ENCODE results near the gene ZSCAN1. TPM values are rescaled to one million over a fixed set of nuclear protein-coding genes. Genes with fewer than 3 reads are reported as not detected.

The ZSCAN1 gene
- total and polyA plus RNA-seq, 2 donors from 2014 or later: 0.98 to 2.8 TPM

DNA sequence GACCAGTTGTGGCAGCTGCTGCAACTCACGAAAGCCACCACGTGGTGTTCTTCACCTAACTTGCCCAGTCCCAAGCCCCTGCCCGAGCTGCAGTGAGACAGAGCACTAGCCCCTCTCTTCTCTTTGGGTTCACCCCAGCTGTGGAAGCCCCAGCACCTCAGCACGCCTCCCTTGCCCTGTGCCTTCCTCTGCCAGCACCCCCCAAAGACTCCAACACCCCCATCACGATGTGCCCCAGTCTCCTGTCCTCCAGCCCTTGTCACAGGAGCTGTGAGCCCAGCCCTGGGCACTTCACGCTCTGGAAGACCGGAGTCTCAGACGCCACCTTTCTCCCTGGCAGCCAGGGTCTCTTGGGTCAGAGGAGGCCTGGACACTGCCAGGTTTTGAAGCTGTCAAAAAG, 23.0 kb downstream of the ZSCAN1 start:
- Histone ChIP-seq H3K27ac (ENCODE audit: low read depth in 2 of 2, low read length in 2 of 2) (no peak overlapping the region), H3K4me1 (ENCODE audit: control insufficient read depth in 2 of 3, insufficient read depth in 2 of 3, low read depth in 1 of 3, low read length in 3 of 3) (peaks cover 0 to 16% (median 0%) of the 10 kb centered on the region in 3 donors), H3K9ac (ENCODE audit: low read length in 3 of 3) (no peak overlapping the region), H3K27me3 (ENCODE audit: control insufficient read depth, insufficient read depth, low read length) (no peaks in the 10 kb centered on the region), H3K36me3 (ENCODE audit: control insufficient read depth in 2 of 3, insufficient read depth in 3 of 3, low read length in 3 of 3) (no peaks in the 10 kb centered on the region), H3K4me3 (ENCODE audit: low read length in 3 of 3) (no peak overlapping the region), H3K9me3 (ENCODE audit: control insufficient read depth in 2 of 3, insufficient read depth in 1 of 3, low read length in 3 of 3) (peaks cover 0 to 9% (median 0%) of the 10 kb centered on the region in 3 donors)
- peak in 1 of 5 donors; percentile 39 for DNase-seq
- intact Hi-C loops (cut with DNase I): no loop called here
- FAIRE-seq: no peak
- TF ChIP-seq, protein P1, sequence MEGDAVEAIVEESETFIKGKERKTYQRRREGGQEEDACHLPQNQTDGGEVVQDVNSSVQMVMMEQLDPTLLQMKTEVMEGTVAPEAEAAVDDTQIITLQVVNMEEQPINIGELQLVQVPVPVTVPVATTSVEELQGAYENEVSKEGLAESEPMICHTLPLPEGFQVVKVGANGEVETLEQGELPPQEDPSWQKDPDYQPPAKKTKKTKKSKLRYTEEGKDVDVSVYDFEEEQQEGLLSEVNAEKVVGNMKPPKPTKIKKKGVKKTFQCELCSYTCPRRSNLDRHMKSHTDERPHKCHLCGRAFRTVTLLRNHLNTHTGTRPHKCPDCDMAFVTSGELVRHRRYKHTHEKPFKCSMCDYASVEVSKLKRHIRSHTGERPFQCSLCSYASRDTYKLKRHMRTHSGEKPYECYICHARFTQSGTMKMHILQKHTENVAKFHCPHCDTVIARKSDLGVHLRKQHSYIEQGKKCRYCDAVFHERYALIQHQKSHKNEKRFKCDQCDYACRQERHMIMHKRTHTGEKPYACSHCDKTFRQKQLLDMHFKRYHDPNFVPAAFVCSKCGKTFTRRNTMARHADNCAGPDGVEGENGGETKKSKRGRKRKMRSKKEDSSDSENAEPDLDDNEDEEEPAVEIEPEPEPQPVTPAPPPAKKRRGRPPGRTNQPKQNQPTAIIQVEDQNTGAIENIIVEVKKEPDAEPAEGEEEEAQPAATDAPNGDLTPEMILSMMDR (IDR thresholded peaks at IDR 0.05; ENCODE audit: borderline replicate concordance, extremely low read depth, insufficient read depth): no peak

DNA sequence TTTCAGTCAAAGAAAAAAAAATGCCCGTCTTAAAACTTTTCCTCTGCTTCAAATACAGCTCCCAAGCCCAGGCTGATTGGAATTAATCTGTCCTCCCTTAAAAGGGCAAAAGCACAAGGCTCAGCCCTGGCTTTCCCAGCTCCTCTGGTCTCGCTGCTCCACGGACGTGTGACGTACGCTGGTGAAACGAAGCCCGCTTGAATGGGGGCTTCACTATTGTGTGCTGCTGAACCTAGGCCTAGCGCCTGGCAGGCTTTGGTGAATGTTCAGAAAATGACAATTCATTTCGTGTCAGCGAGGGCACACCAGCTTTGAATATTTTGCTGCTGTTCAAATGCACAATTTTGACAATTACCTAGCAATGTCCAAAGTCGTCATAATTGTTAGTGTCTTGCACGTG, 24.6 kb downstream of the ZSCAN1 start:
- H3K4me3 ChIP-seq (ENCODE audit: low read length in 3 of 3): peak overlapping the region; percentile 49 to 82 (median 59)
- peaks cover 0 to 4% (median 0%) of the 10 kb centered on the region in 3 donors for H3K36me3 ChIP-seq (ENCODE audit: control insufficient read depth in 2 of 3, insufficient read depth in 3 of 3, low read length in 3 of 3)
- DNase-seq: peak in 1 of 5 donors; percentile 39
- no peak for FAIRE-seq
- H3K9ac ChIP-seq (ENCODE audit: low read length in 3 of 3): peak overlapping the region in 2 of 3 donors; percentile 44 to 84
- TF ChIP-seq, protein P1 (IDR thresholded peaks at IDR 0.05; ENCODE audit: borderline replicate concordance, extremely low read depth, insufficient read depth): no peak
- H3K27me3 ChIP-seq (ENCODE audit: control insufficient read depth, insufficient read depth, low read length): no peaks in the 10 kb centered on the region
- intact Hi-C loops (cut with DNase I): no loop called here
- H3K4me1 ChIP-seq (ENCODE audit: control insufficient read depth in 2 of 3, insufficient read depth in 2 of 3, low read depth in 1 of 3, low read length in 3 of 3): peaks cover 0 to 16% (median 0%) of the 10 kb centered on the region in 3 donors
- H3K9me3 ChIP-seq (ENCODE audit: control insufficient read depth in 2 of 3, insufficient read depth in 1 of 3, low read length in 3 of 3): peaks cover 0 to 9% (median 0%) of the 10 kb centered on the region in 3 donors
- H3K27ac ChIP-seq (ENCODE audit: low read depth in 2 of 2, low read length in 2 of 2): peak overlapping the region; percentile 92

DNA sequence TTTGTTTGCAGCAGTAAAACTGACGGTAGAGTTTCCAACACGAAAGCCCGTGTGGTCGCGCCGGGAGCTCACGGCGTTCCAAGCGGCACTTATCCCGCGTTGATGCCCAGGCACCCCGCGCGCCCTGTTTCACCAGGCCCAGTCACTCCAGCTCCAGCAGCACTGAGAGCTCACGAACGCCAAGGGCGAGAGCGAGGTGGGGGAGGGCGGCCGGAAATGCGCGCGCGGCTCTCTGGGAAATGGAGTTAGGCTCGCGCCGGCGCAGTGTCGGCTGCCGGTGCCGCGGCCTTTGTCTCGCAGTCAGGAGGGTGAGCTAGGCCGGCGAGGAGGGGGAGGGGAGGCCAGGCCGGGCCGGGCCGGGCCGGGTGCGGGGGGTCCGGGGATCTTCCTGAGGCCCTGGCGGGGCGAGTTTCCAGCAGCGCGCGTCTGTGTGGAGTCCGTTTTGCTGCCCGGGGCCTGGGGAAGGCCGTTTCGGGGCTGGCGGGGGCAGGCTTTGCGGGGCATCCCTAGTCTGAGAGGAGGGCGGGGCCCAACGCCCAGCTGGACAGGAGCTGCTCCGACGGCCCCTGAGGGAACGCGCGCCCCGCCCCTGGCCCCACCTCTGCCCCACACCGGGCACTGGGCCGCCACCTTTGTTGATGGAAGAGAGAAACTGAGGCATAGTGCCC, 25.3 kb downstream of the ZSCAN1 start, which contains the start of gene ZNF135:
ZNF135 (plus strand) TSS at position 280 of the 668 bp plus-strand sequence. CDS start 721 bp downstream, outside the sequence.
- Histone ChIP-seq H3K4me1 (ENCODE audit: control insufficient read depth in 2 of 3, insufficient read depth in 2 of 3, low read depth in 1 of 3, low read length in 3 of 3) (peaks cover 0 to 14% (median 0%) of the 10 kb centered on the region in 3 donors), H3K9ac (ENCODE audit: low read length in 3 of 3) (peak within 1 kb of the TSS; percentile 44 to 86 (median 69)), H3K27me3 (ENCODE audit: control insufficient read depth, insufficient read depth, low read length) (no peaks in the 10 kb centered on the region), H3K9me3 (ENCODE audit: control insufficient read depth in 2 of 3, insufficient read depth in 1 of 3, low read length in 3 of 3) (peaks cover 0 to 13% (median 0%) of the 10 kb centered on the region in 3 donors), H3K4me3 (ENCODE audit: low read length in 3 of 3) (peak within 1 kb of the TSS; percentile 59 to 82 (median 68)), H3K27ac (ENCODE audit: low read depth in 2 of 2, low read length in 2 of 2) (peak within 1 kb of the TSS; percentile 92), H3K36me3 (ENCODE audit: control insufficient read depth in 2 of 3, insufficient read depth in 3 of 3, low read length in 3 of 3) (peaks cover 0 to 8% (median 0%) of the 10 kb centered on the region in 3 donors)
- intact Hi-C loops (cut with DNase I): no loop called here
- TF ChIP-seq, protein P1 (IDR thresholded peaks at IDR 0.05; ENCODE audit: borderline replicate concordance, extremely low read depth, insufficient read depth): no peak
- DNase-seq (peak; percentile 95 to 98 (median 96)), FAIRE-seq (no peak)

Measured in kidney (tissue), 14 donors.